Kidney tubule cell (primary cell): Measurements from ENCODE around the gene ZNF687.

ENCODE experiments used
- DNase-seq: peaks from one replicate; pipeline ENCODE4 v3.0.0-alpha.2; 2018; ENCODE audit warnings: low spot score

ZNF687 gene

DNA sequence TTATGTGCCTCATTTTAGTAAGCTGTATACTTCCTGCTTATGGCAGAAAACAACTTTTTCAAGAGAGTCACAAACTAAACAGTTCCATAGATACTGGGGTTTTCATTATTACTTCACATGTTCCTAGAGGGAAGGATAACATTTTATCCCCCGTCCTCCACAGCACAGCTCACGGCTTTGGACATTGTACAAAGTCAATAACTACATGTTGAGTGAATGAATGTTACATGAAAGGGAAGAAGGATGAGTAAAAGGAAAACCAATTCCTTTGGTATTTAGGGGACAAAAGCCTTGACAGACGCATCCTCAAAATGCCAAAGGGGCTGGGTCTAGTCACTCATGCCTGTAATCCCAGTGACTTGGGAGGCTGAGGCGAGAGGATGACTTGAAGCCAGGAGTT lies 30.3 kb downstream of the ZNF687 start:
- peak; percentile 48 for DNase-seq

DNA sequence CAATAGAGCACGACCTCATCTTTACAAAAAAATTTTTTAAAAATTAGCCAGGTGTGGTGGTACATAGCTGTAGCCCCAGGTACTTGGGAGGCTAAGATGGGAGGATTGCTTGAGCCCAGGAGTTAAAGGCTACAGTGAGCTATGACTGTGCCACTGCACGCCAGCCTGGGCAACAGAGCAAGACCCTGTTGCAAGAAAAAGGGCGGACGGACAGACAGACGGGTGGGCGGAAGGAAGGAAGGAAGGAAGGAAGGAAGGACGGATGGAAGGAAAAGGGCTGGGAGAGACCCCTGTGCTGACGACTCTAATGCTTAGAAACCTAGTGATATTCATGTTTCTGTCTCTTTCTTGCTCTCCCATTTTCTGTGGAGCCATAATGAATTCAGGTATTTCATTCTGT lies 30.7 kb downstream of the ZNF687 start:
- no peak for DNase-seq

DNA sequence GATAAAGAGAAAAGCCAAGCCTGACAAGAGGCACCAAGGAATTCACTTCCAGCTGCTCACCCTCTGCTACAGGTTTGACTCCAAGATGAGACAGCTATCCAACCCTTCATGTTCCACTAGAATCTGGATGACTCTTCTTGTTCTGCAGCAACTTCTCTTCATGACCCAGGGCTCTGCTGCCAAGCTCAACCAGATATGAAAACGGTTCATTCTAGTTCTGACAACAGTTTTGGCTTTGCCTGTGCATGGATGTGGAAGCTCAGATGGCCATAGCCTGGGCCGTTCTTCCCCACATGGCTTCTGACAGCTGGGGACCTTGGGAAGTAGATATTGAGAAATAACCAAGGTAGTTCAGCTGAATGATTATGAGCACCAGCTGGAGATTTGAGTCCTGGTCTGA lies 31.4 kb downstream of the ZNF687 start:
- DNase-seq, result no peak

DNA sequence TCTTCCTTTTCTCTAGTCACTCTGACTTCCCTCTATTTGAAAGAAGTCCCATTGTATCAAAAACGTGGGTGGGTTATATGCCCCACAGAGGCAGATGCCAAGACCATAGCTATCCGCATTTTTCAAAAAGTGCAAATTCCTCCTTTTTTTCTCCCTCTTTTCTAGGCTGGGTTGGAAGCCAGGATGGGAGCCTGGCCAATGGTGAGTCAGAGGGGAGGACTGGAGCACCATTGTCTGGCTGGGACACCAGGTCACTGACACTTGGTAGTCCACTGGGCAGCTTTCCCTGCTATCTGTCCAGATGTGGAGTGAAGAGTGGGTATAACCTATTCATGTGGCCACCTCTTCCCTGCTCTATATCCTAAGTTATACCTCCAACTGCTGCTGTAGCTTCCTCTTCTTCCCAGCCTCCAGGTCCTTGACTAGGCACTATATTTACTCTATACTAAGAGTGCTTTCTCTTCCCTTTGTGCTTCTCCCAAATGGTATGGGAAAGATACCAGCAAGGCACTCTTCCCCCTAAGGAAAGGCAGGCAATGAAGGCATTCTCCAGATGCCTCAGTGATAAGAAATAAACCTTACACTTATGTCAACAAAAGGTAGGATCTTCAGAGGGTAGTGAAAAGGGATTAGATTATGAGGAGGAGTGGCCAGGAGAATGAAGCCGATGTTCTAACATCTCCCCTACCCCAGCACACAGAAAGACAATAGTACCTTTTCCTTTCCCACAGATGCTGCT lies 32.2 kb downstream of the ZNF687 start:
- DNase-seq, result peak; percentile 55

DNA sequence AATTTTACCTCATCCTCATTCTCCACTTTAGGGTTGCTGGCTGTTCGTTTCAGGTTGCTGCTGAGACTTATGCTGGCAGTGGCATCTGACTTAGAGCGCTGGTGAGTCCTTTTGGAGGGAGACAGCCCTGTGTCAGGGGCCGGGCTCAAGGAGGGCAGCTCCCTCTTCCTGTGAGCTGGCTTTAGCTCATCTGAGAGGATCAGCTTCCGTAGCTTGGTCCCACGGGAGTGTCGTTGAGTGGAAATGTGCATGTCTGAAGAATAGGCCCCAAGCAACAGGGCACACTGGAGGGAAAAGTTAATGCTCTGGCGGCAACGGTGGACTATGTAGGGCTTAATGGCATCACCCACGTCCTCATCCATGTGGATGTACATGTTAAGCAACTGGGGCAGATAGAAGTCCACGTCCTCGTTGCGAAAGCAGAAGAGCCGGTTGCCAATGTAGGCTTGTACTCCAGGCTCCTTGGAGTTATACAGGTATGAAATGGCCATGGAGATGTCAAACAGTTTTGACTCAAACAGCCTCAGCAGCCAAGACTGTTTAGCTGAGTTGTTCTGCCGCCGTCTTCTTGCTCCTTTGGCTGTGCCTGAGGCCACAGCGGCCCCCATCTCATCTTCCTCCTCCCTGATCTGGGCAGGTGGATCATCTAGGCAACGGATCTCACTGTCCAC lies 33.6 kb downstream of the ZNF687 start:
- no peak for DNase-seq

DNA sequence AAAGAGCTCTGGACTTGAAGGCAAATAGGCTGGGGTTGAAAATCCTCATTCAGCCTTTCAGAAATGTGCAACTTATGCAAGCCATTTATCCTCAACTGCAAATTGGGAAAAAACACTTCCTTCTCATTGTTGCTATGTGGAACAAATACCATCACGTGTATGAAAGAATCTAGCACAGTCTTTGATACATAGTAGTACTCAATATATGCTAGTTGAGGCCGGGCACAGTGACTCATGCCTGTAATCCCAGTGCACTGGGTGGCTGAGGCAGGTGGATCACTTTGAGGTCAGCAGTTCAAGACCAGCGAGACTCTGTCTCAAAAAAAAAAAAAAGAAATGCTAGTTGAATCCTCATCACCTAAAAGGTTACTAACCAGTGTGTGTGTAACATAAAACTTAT lies 36.9 kb downstream of the ZNF687 start:
- DNase-seq, result no peak

DNA sequence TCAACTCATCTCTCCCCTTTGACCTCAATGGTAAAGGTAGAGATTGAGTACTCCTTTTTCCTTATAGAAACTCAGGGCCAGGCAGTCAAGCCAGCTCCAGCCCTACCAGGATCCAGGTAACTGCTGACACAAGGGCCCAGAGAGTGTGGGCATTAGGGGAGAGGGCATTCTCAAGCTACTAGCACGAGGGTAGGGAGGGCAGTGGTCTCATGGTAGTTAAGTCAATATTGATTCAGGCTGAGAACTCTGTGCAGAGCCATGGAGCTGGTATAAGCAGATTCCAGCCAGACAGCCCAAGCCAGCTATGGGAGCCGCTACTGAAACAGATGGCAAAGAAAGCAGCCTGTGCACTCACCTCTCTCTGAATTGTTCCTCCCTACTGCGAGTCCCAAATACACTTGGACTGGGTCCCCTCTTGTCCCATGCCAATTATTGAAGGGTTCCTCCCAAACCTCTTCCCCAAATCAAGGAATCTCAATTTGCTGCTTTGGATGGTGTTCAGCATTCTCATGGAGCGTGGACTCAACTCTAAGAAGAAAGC lies 42.4 kb downstream of the ZNF687 start:
- no peak for DNase-seq

DNA sequence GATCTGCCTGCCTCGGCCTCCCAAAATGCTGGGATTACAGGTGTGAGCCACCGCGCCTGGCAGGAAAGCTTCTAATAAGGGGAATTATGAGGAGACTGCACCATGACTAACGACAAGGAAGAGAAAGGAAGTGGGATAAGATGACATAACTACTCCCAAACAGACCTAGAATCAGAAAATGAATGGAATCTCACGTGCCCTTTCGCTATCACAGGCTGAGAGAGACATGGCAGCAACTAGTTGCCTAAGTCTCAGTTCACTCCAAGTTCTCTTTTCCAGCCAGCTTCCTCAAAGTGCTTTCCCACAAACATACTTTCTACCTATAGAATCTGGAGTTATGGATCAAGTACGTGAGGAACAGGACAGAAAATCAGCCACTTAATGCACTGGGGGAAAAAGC lies 43.1 kb downstream of the ZNF687 start:
- no peak for DNase-seq

DNA sequence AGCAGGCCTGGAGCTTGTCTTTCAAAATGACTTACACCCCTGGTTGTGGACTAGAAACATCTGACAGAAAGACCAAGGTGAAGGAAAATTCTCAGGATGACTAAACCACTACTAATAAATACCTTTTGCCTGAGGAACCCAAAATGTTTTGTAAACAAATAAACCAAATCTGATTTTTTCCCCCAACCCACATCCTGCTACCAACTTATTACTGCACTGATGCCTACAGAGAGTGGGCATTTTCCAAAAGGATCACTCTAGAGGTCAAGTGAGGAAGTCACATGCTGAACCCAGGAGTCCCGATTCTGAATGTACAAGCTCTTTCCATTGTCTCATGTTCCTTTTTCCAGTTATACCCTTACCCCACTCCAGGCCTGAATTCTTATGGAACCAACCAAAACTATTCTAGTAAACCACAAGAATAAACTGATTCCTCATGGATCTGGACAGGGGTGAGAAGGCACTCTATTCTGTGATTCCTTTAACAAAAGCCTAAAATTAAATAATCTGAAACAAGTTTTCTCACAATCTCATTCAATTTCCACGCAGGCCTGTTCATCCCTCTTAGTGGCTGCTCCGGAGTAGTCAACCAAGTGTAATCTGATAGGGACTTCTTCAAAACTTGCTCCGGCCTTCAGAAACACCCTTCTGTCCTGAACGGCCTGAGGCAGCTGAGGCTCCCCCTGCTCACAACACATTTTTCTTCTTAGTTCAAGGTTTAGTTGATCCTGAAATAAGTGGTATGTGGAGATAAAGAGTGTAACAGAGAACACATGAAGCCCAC lies 43.7 kb downstream of the ZNF687 start:
- DNase-seq, result peak; percentile 46

DNA sequence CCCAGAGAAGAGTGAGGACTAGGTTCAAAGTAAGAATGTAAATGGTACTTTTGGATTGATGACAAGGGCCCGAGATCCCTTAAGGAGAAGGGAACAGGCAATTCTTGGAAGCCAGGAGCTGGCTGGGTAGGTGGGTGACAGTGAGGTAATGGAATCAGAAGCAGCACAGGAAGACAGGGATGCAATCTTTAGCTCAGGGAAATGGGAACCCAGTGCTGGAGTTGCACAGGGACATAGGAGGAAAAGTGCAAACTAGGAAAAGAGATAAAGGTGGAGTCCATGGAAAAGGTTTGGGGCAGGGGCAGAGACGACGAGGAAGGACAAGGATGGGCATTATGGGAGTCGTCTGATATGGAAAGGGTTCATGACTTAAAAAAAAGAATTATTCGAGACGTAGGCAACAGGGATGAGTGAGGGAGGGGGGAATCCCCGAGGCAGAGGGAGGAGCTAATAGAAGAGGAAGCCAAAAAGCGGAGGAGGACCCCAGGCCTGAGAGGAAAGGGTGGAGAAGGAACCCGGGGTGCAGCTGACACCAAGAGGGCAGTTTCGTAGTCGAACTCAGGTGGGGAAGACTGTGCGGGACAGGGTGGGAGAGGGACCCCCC lies 44.6 kb downstream of the ZNF687 start:
- DNase-seq, result peak; percentile 52

DNA sequence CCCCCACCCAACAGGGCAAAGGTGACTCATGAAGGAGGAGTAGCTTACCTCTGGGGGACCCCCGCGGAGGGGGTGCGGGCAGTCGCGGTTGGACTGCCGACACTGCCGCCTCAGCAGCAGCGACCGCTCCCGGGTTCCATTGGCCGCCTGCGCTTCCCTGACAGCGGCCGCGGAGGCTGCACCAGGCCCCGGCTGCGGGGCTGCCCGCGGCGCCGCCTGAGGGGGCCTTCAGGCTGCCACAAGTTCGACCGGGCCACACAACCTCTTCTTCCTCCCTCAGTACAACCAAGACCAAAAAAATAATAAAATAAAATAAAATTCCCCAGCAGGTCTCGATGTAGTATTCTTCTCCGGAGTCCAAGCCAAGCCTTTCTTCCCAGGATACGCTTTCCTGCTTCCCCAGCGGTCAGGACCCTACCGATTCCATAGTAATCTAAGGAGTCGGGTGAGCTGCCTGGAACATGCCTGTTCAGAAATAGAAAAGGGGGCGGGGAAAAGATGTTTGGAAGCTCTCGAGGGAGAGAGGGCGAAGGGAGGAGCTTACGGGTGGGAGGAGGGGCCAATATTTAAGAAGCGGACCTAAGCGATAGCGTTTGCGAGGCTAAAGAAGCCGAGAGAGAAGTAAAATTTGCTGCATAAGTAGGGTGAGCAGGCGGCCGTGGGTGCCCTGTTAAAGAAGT lies 45.3 kb downstream of the ZNF687 start, which contains the start of gene PI4KB:
PI4KB (minus strand) TSS at position 194 of the 680 bp plus-strand sequence. CDS start 10,935 bp downstream, outside the sequence.
- peak; percentile 98 for DNase-seq

DNA sequence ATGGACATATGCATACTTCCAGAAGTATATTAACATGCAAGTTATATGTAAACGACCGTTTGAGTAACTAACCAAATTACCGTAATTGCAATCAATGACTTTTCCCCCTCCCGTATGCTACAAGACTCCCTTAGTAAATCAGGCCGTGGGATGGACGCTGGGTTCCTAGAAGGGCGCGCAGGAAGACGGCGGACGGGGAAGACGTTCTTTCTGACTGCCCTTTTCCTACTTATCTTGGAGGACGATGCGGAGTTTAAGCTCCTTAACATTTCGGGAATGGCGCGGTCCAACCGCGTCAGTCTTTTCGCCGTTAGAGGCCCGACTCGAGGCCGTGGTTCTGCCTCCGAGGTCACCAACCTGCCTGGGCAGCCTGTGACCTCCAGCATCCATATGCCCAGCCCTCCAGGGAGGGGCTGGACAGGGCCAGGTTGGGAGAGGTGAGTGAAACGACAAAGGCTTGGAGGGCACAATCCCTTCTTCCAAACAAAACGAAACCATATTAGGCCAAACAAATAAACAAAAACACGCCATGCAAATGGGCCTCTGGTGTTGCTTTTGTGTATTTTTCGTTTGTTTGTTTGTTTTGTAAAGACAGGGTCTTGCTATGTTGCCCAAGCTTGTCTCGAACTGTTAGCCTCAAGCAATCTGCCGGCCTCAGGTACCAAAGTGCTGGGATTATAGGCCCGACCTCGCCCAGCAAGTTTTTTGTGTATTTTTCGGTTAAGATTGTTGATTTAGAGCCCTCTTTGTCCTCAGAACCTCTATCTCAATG lies 46.0 kb downstream of the ZNF687 start:
- DNase-seq, result no peak

DNA sequence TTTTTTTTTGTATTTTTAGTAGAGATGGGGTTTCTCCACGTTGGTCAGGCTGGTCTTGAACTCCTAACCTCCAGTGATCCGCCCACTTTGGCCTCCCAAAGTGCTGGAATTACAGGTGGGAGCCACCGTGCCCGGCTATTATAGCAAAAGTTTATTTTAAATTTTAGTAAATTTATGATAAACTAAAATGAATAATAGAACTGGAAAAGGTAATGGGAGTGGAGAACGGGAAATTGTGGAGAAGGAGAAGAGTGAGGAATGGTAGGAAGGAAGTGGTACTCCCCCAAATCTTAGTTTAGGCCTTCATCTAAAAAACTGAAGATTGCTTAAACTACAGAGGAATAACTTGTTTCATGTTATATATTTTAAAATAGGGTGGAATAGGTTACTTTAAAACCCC lies 52.7 kb downstream of the ZNF687 start:
- DNase-seq, result no peak

DNA sequence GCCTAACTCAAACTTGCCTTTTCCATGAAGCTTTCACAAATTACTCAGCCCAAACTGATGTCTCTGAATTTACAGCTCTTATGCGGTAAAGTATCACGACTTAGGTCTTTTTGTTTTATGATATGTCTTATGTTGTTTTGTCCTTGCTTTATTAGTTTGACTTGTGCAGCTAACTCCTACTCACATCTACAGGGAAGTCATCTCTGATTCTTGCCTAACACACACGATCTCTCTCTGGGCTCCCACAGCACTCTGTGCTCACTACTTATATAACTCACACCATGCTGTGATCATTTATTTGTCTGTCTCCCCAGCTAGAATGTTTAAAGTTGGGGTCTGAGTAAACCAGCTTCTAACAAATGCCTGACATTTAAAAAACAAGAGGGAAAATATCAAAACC lies 54.5 kb downstream of the ZNF687 start:
- no peak for DNase-seq

DNA sequence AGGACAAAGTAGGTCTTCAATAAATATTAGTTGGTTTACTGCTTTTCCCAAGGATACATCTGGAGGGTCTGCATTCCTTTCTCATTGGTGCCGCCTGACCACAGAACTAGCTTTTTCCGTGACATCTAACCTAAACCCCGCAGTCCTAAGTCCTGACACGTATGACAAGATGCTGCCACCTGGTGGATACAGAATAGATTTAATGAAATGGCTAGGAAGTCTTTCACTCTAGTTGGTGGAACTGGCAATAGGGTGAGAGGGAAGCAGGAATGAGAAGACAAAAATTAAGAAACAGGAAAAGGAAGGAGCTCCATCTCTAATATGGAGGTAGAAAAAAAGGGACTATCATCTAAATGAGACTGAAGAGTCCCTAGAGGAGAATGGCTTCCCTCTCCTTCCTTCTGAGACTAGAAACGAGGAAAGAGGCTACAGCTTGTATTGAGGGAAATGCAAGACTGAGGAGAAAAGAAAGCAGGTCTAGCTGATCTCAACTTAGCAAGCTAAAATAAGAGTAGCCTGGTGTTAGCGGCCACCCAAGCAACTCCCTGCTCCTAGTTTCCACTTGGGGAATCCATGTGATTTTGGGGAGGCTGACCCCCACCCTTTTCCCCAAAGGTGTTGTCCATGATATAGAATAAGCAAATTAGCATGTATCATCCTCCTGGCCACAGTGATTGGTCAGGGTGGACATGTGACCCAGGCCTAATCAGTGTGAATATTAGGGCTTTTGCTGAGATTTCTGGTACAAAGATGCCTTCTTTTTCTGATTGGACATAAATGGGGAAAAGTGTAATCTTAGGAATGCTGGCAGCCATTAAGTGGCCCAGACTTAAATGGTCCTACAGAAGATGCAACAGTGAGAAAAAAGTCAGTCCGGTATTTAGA lies 59.0 kb downstream of the ZNF687 start:
- DNase-seq, result peak; percentile 77
